AG04449 (cell line): Measurements from ENCODE around the gene FAM149B1.

ENCODE experiments used
- CTCF ChIA-PET: fragments of 350-600 bp; formaldehyde crosslinking; extraction: SDS; loops from one replicate; lab custom pipeline; 2021; ENCODE audit warnings: antibody characterized with exemption; lab: Yijun Ruan, JAX
- POLR2A ChIA-PET: fragments of 400-600, 350-600 bp; formaldehyde crosslinking; extraction: SDS; loops from one replicate; lab custom pipeline; 2020; ENCODE audit warnings: antibody characterized with exemption, inconsistent platforms; lab: Yijun Ruan, JAX
- DNase-seq: peaks from one replicate; pipeline ENCODE4 v3.0.0-alpha.2; 2010; ENCODE audit warnings: low read depth, low spot score
- H3K4me3 ChIP-seq: 2 replicates; pipeline ENCODE4 v1.5.1; 2011; ENCODE audit warnings: low read depth, mild to moderate bottlenecking, control low read depth, low read length
- TF ChIP-seq, protein P1 (sequence below): IDR thresholded peaks from one replicate; pipeline ENCODE4 v1.5.1; 2011; ENCODE audit warnings: mild to moderate bottlenecking, moderate library complexity, low read length, control low read depth, inconsistent platforms; ENCODE audit not compliant: insufficient read depth; ENCODE audit errors: missing control alignments

Gene FAM149B1

DNA sequence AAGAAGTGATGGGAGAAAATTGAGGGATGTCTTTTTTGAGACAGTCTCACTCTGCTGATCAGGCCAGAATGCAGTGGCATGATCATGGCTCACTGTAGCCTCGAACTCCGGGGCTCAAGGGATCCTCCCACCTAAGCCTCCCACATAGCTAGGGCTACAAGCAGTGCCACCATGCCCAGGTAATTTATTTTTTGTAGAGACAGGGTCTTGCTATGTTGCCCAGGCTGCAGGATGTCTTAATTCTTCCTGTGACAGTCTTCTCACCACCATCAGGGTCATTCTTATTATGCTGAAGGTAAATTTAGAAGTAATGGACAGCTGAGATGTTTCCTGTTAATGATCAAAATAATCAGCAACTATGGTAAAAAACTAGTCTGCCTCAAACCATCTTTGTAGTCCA, 72.0 kb downstream of the FAM149B1 start:
- CTCF ChIA-PET = interaction anchor here (2.0 kb wide), 1 partner anchor 24 kb away, joined by 5 read pairs; no protein-coding TSS in a partner anchor
- no peak overlapping the region for H3K4me3 ChIP-seq
- DNase-seq = no peak
- TF ChIP-seq, protein P1, sequence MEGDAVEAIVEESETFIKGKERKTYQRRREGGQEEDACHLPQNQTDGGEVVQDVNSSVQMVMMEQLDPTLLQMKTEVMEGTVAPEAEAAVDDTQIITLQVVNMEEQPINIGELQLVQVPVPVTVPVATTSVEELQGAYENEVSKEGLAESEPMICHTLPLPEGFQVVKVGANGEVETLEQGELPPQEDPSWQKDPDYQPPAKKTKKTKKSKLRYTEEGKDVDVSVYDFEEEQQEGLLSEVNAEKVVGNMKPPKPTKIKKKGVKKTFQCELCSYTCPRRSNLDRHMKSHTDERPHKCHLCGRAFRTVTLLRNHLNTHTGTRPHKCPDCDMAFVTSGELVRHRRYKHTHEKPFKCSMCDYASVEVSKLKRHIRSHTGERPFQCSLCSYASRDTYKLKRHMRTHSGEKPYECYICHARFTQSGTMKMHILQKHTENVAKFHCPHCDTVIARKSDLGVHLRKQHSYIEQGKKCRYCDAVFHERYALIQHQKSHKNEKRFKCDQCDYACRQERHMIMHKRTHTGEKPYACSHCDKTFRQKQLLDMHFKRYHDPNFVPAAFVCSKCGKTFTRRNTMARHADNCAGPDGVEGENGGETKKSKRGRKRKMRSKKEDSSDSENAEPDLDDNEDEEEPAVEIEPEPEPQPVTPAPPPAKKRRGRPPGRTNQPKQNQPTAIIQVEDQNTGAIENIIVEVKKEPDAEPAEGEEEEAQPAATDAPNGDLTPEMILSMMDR = no peak
- POLR2A ChIA-PET = no interaction called here

DNA sequence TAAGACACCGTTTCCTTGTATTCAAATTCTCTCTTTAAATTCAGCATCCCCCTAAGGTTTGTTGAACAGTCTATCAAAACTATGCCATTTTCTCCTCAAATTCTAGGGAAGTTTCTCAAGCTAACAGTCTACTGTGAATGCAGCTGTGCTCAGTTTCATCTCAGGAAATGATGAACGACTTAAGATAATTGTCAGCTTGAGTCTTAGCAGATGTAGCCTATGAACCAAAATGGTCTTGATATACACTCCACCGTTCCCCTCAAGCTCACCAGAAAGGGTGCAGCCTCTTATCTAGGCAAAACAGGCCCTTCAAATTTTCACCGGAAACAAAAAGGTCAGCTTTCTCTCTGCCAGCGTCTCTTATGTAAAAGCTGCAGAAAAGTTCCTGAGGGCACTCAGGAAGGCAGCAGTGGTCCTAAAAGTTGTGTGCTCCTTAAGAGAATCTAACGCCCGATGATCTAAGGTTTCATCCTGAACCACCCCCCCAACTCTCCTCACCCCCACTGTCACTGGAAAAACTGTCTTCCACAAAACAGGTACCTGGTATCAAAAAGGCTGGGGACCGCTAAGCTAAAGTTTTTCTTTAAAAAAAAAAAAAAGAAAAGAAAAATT, 77.1 kb downstream of the FAM149B1 start:
- POLR2A ChIA-PET = interaction anchor here (1.2 kb wide), 1 partner anchor 11 kb away, joined by 4 read pairs; no protein-coding TSS in a partner anchor
- H3K4me3 ChIP-seq = peak overlapping the region; percentile 92
- TF ChIP-seq, protein P1 = no peak
- DNase-seq = no peak
- CTCF ChIA-PET = no interaction called here

DNA sequence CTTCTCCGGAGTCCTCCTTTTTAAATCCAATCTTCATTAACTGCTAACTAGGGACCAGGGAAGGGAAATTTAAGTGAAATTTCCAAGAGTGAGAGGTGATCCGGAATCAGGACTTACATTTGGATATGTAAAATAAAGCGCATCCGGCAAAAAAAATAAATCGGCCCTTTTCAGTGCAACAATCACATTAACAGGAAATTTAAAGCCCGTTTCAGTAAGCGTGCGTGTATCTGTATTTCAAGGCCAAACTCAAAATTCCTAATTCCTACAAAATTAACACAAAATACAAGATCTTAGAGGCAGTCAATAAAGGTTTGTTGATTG, 78.4 kb downstream of the FAM149B1 start:
- TF ChIP-seq, protein P1 = no peak
- DNase-seq = no peak
- ChIA-PET CTCF (no interaction called here), POLR2A (interaction anchor here (0.7 to 1.9 kb wide), 7 partner anchors 8 to 433 kb away, joined by 3 to 8 read pairs (median 5); partner anchors contain the start of genes CFAP70, ECD and FAM149B1)
- H3K4me3 ChIP-seq = peak overlapping the region; percentile 92

DNA sequence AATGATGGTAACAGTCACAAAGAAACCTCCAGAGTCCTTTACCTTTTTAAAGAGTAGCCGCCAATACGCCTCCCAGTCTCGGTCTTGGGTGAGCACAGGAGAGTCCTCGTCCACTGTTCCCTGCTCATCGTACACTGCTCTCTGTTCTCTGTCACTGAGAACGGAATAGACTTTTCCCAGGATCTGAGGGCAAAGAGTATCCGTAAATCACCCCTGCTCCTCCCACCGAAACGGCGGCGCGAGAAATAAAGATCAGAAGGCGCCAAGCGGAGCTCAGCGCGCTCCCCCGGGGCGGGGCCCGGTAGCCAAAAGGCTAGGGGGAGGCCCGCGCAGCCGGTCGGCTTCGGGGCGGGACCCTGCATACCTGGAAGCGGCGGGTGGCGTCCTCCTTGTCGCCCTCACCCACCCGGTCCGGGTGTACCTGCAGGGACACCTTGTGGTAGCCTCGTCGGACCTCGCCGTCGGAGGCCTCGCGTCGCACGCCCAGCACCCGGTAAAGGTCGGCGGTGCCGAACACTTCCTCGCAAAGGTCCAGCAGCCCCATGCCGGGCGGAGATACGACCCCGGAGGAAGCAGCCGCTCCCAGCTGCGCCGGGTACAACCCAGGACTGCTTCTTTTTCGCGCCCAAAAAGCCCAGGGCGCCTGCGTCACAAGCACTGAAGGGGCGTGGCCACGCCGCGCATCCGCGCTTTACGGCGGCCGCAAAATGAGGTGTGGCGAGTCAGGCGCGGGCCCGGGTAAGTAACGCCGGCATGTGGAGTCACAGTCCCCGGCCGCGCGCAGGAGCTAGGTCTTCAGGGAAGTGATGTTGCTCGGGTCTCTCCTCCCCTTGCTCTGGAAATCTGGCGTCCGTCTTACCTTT, 79.0 kb downstream of the FAM149B1 start, which contains the start of gene DNAJC9:
TSS of gene DNAJC9 (minus strand) at position 610 of the 863 bp plus-strand sequence. CDS start at position 544, 66 bp downstream.
- peak within 1 kb of the TSS; percentile 92 for H3K4me3 ChIP-seq
- DNase-seq = peak; percentile 50
- ChIA-PET POLR2A (interaction anchor here (0.6 to 1.9 kb wide), 10 partner anchors 8 to 249 kb away, joined by 3 to 8 read pairs (median 4); partner anchors contain the start of genes CFAP70, ECD, FAM149B1 and PPP3CB), CTCF (interaction anchor here (2.4 kb wide), 1 partner anchor 17 kb away, joined by 9 read pairs; no protein-coding TSS in a partner anchor)
- TF ChIP-seq, protein P1 = no peak

DNA sequence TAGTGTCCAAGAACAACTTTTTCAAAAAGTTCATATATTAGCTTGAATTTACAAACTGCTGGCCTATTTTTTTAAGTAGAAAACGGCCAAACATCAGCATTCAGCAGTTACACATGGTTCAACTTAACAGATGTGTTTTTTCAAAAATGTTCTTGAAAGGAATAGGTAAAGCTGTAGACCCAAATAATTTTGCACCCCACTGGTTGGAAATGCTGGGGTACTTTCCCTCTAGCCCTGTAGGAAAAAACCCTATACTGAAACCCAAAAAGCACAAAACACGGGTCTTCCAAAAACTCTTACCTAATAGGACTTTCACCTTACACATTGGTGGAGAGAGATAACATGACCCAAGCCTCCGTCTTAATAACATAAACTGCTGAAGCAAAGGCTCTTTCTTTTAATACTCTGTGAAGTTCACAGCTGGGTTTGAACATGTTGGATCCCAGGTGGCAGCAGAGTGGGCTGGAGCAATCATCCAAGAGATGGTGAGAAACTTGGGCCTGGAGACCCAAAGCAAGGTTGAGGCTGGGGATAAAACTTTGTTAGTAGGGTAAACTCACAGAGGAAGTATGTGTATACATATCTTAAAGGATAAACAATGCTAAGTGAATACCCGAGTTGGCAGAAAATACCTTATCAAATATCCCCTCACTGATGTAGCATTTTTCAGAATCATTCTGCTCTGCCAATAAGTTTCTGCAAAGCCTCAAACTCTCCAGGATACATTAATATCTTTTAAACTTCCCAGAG, 79.8 kb downstream of the FAM149B1 start:
- ChIA-PET CTCF (interaction anchor here (2.4 kb wide), 1 partner anchor 16 kb away, joined by 9 read pairs; no protein-coding TSS in a partner anchor), POLR2A (interaction anchor here (0.6 to 1.9 kb wide), 8 partner anchors 9 to 248 kb away, joined by 3 to 8 read pairs (median 4); partner anchors contain the start of genes ECD, FAM149B1 and PPP3CB)
- peak overlapping the region; percentile 92 for H3K4me3 ChIP-seq
- no peak for DNase-seq
- TF ChIP-seq, protein P1 = no peak
